Natural killer cell (primary cell): Measurements from ENCODE around the gene PTCD1. TPM values are rescaled to one million over a fixed set of nuclear protein-coding genes. Genes with fewer than 3 reads are reported as not detected.
A peak's percentile ranks its signal among the peaks of the same experiment; 100 is the strongest.

Source experiments
- ATAC-seq, 3 donors: fragments of 150-1000 bp in 2 of 3; fragments of 200-7000 bp in 1 of 3; cut with Tn5 transposase; 1 replicate in 1 of 3; 2 replicates in 2 of 3; pipeline ENCODE4 v1.10.0; 2021; ENCODE audit warnings: mild to moderate bottlenecking in 2 of 3, moderate library complexity in 2 of 3
- DNase-seq, 2 donors: peaks; one replicate each; pipeline versions ENCODE4 v3.0.0 to v3.0.0-alpha.2; 2013 to 2021; ENCODE audit warnings: mixed read lengths in 1 of 2
- H3K27ac ChIP-seq: one replicate; pipeline ENCODE4 v1.5.1; 2013; ENCODE audit warnings: mild to moderate bottlenecking, low read length
- H3K27me3 ChIP-seq: one replicate; pipeline ENCODE4 v1.6.1; 2013; ENCODE audit warnings: low read length; ENCODE audit not compliant: control insufficient read depth, insufficient read depth
- H3K36me3 ChIP-seq: one replicate; pipeline ENCODE4 v1.6.1; 2013; ENCODE audit warnings: low read length; ENCODE audit not compliant: control insufficient read depth, insufficient read depth
- H3K4me1 ChIP-seq: one replicate; pipeline ENCODE4 v1.6.1; 2013; ENCODE audit warnings: low read length; ENCODE audit not compliant: control insufficient read depth, insufficient read depth
- H3K4me3 ChIP-seq: one replicate; pipeline ENCODE4 v1.5.1; 2013; ENCODE audit warnings: low read length
- H3K9me3 ChIP-seq: one replicate; pipeline ENCODE4 v1.6.1; 2013; ENCODE audit warnings: low read length; ENCODE audit not compliant: control insufficient read depth, insufficient read depth
- H3K27ac Mint-ChIP-seq, 2 donors: one replicate each; pipeline ENCODE4 v1.8.0; 2022; ENCODE audit warnings: mild to moderate bottlenecking in 2 of 2, mixed read lengths in 2 of 2, moderate library complexity in 1 of 2
- H3K27me3 Mint-ChIP-seq, 2 donors: one replicate each; pipeline ENCODE4 v1.8.0; 2022; ENCODE audit warnings: low read depth in 2 of 2, mixed read lengths in 2 of 2
- H3K36me3 Mint-ChIP-seq: one replicate; pipeline ENCODE4 v1.8.0; 2022; ENCODE audit warnings: mixed read lengths
- H3K4me1 Mint-ChIP-seq, 2 donors: one replicate each; pipeline ENCODE4 v1.8.0; 2022; ENCODE audit warnings: mixed read lengths in 2 of 2
- H3K4me3 Mint-ChIP-seq: one replicate; pipeline ENCODE4 v1.8.0; 2022; ENCODE audit warnings: mild to moderate bottlenecking, moderate library complexity, mixed read lengths
- H3K9me3 Mint-ChIP-seq, 2 donors: one replicate each; pipeline ENCODE4 v1.8.0; 2022; ENCODE audit warnings: mixed read lengths in 2 of 2
- WGBS: methylation state at CpG from one replicate; pipeline ENCODE4 v1.1.7; 2013; ENCODE audit warnings: missing lambda C conversion rate; ENCODE audit not compliant: insufficient coverage; 5-methylcytosine and 5-hydroxymethylcytosine counted together
- intact Hi-C: fragments of 100-400 bp; cut with micrococcal nuclease; formaldehyde crosslinking; loops from one replicate; pipeline ENCODE4 v1.14.2; 2022
- total RNA-seq, 4 donors: library from RNA; stranded (reverse); fragments of 120-200 nt in 1 of 4; gene quantifications; one replicate each; pipeline versions ENCODE4 v1.2.3 to v1.2.4, GENCODE V29; 2013 to 2022
- TF ChIP-seq, protein P1 (sequence below): fragments of 200-600 bp; IDR thresholded peaks from one replicate; pipeline ENCODE4 v1.8.0; 2022; ENCODE audit warnings: antibody characterized with exemption

Gene PTCD1
- total RNA-seq, 3 donors from 2014 or later (not counting 1 experiment from before 2014, with no cell fraction given), result 5.3 to 6.6 (median 6.4) TPM

DNA sequence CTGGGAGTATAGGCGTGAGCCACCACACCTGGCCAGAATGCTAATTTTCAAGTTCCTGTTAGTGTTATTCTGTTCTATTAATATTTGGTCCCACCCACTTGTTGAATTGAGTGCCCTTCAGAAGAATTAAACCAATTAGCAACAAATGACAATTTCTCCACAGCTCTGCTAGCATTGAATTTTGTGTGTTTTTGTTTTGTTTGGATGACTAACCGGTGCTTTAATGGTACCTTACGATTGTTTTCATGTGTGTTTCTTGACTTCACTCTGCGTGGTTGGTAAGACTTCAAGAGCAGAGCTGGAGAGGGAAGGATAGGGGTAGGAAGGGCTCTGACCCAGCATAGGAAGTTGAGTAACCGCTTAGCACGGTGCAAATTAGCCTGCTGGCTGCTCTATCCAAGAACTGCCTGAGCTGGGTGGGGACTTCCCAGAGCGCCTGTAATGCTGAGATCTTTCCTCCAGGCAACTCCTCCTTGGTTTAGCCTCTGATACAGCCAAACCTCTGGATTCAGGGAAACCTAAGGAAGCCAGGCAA is 59.5 kb downstream of the PTCD1 start:
- Mint-ChIP-seq H3K27ac (peak overlapping the region; percentile 97), H3K36me3 (no peaks in the 10 kb centered on the region), H3K4me3 (peak overlapping the region; percentile 87), H3K9me3 (no peaks in the 10 kb centered on the region), H3K4me1 (peaks cover 43 to 52% of the 10 kb centered on the region in 2 donors), H3K27me3 (no peaks in the 10 kb centered on the region)
- Histone ChIP-seq H3K9me3 (no peaks in the 10 kb centered on the region), H3K27me3 (no peaks in the 10 kb centered on the region), H3K4me1 (peaks cover 82% of the 10 kb centered on the region), H3K4me3 (no peak overlapping the region), H3K36me3 (peaks cover 16% of the 10 kb centered on the region), H3K27ac (peak overlapping the region; percentile 100)
- TF ChIP-seq, protein P1, sequence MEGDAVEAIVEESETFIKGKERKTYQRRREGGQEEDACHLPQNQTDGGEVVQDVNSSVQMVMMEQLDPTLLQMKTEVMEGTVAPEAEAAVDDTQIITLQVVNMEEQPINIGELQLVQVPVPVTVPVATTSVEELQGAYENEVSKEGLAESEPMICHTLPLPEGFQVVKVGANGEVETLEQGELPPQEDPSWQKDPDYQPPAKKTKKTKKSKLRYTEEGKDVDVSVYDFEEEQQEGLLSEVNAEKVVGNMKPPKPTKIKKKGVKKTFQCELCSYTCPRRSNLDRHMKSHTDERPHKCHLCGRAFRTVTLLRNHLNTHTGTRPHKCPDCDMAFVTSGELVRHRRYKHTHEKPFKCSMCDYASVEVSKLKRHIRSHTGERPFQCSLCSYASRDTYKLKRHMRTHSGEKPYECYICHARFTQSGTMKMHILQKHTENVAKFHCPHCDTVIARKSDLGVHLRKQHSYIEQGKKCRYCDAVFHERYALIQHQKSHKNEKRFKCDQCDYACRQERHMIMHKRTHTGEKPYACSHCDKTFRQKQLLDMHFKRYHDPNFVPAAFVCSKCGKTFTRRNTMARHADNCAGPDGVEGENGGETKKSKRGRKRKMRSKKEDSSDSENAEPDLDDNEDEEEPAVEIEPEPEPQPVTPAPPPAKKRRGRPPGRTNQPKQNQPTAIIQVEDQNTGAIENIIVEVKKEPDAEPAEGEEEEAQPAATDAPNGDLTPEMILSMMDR, result no peak
- 17% methylated on average over 7 of the region's 7 CpGs for WGBS
- ATAC-seq, result peak in 2 of 3 donors; percentile 25 to 42
- DNase-seq, result peak; percentile 47 to 84
- intact Hi-C loops, result loop anchor here (10.0 kb wide), 1 partner anchor 126 kb away; the partner anchor contains the start of genes ZKSCAN5 and ZNF394

DNA sequence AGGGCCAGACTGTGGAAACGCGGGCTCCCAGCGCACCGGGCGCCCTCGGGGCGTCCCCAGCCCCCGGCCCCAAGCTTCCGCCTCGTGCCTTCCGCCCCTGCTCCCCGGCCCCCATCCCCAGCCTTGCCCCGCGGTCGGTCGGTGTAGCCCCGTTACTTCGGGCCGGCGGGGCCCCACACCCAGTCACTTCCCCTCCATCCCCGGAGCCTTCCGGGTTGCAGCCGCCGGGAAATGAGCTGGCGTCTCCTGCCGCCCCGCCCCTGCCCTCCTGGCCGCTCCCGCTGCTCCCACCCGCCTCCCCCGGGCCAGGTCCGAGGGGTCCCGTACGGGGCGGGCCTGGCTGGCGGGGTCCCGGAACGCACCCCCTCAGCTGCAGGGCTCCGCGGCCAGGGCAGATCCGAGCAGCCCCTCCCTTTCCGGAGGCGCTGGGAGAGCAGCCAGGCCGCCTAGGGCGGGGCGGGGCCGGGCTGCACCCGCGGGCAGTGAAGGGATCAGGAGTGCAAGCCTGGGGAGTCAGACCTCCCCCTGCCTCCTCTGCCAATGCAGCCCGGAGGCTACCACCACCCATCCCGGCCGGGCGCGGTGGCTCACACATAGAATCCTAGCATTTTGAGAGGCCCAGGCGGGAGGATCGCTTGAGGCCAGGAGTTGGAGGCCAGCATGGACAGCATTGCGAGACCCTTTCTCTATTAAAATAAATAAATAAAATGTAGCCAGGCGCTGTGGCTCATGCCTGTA is 63.4 kb downstream of the PTCD1 start:
- Mint-ChIP-seq H3K4me1 (peaks cover 26 to 34% of the 10 kb centered on the region in 2 donors), H3K4me3 (peak overlapping the region; percentile 84), H3K27me3 (no peaks in the 10 kb centered on the region), H3K9me3 (no peaks in the 10 kb centered on the region), H3K27ac (peak overlapping the region; percentile 86 to 97), H3K36me3 (no peaks in the 10 kb centered on the region)
- Histone ChIP-seq H3K27me3 (no peaks in the 10 kb centered on the region), H3K4me1 (peaks cover 49% of the 10 kb centered on the region), H3K27ac (peak overlapping the region; percentile 71), H3K9me3 (no peaks in the 10 kb centered on the region), H3K36me3 (peaks cover 6% of the 10 kb centered on the region), H3K4me3 (peak overlapping the region; percentile 76)
- intact Hi-C loops, result loop anchor here (10.0 kb wide), 1 partner anchor 130 kb away; the partner anchor contains the start of genes ZKSCAN5 and ZNF394
- peak; percentile 54 to 77 for DNase-seq
- TF ChIP-seq, protein P1, result no peak
- WGBS, result 5% methylated on average over 58 of the region's 58 CpGs
- ATAC-seq, result peak; percentile 27 to 46 (median 31)

DNA sequence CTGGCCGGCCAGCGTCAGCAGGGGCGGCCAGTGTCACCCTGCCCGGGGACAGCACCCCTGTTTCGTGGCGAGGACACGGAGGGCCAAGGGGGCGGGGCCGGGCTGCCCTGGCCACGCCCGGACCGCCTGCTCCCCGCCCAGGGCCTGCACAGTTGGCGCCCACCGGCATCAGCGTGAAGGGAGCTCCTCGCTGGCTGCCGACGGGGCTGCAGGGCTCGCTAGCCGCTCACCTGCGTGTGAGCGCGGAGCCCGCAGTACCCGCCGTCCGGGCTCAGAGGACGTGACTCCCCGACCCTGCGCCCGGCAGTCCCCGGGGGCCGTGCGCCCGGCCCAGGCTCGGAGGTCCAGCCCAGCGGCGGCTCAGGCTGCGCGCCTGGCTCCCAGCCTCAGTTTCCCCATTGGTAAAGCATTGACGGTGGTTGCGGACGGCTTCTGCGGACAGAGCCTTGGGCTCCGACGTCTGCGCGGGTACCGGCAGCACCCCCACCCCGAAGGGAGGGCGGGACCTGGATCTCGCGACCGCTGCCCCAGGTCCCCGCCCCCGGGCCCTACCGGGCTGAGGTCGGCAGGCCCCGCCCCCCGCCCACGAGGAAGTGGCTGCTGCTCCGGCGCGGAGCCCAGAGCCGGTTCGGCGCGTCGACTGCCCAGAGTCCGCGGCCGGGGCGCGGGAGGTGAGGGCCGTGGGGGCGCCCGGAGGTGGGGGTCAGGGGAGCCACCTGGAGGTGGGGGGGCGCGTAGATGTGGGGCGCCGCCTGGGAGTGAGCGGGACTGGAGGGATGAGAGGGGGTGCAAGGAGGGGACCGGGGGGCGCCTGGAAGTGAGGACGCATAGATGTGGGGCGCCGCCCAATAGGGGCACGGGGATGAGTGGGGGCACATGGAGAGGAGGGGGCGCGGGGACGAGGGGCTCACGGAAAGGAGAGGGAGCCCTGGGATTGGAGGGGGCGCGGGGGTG is 64.2 kb downstream of the PTCD1 start, which contains the start of gene ARPC1B:
TSS of gene ARPC1B (plus strand) at position 620 of the 954 bp plus-strand sequence. CDS start 10,985 bp downstream, outside the sequence.
- under 1% methylated on average over 95 of the region's 95 CpGs for WGBS
- no peaks in the 10 kb centered on the region for H3K9me3 ChIP-seq
- H3K4me1 Mint-ChIP-seq, result peaks cover 17 to 26% of the 10 kb centered on the region in 2 donors
- ATAC-seq (peak; percentile 71 to 90 (median 84)), DNase-seq (peak; percentile 72 to 94)
- H3K27ac ChIP-seq, result peak within 1 kb of the TSS; percentile 71
- H3K27me3 ChIP-seq, result no peaks in the 10 kb centered on the region
- H3K4me3 Mint-ChIP-seq, result peak within 1 kb of the TSS; percentile 85
- TF ChIP-seq, protein P1, result no peak
- no peaks in the 10 kb centered on the region for H3K27me3 Mint-ChIP-seq
- H3K4me3 ChIP-seq, result peak within 1 kb of the TSS; percentile 76
- peaks cover 41% of the 10 kb centered on the region for H3K4me1 ChIP-seq
- no peaks in the 10 kb centered on the region for H3K9me3 Mint-ChIP-seq
- no peaks in the 10 kb centered on the region for H3K36me3 Mint-ChIP-seq
- H3K36me3 ChIP-seq, result peaks cover 6% of the 10 kb centered on the region
- H3K27ac Mint-ChIP-seq, result peak within 1 kb of the TSS; percentile 86 to 97
- intact Hi-C loops, result loop anchor here (5.0 to 10.0 kb wide), 2 partner anchors 33 to 130 kb away; partner anchors contain the start of genes BUD31, PDAP1, ZKSCAN5 and ZNF394
